GM23248 (cell line): ENCODE data around the gene SBDS. TPM values are rescaled to one million over a fixed set of nuclear protein-coding genes. Genes with fewer than 3 reads are reported as not detected.

ENCODE experiments used
- DNase-seq: peaks from one replicate; pipeline ENCODE4 v3.0.0-alpha.2; 2015
- H2AFZ ChIP-seq: fragments of 200-600 bp; sonication (generic); 2 replicates; pipeline ENCODE4 v1.6.1; 2016; ENCODE audit warnings: antibody characterized with exemption
- H3F3A ChIP-seq: fragments of 200-600 bp; sonication (generic); 2 replicates; pipeline ENCODE4 v1.6.1; 2016; ENCODE audit warnings: mild to moderate bottlenecking, antibody characterized with exemption, mixed run types; ENCODE audit not compliant: insufficient read depth
- H3K27ac ChIP-seq: fragments of 200-600 bp; sonication (generic); 2 replicates; pipeline ENCODE4 v1.5.1; 2016; ENCODE audit warnings: mild to moderate bottlenecking
- H3K27me3 ChIP-seq: fragments of 200-600 bp; sonication (generic); replicated peaks from 2 replicates; pipeline ENCODE4 v1.6.1; 2016; ENCODE audit warnings: mild to moderate bottlenecking; ENCODE audit not compliant: insufficient read depth
- H3K36me3 ChIP-seq: fragments of 200-600 bp; sonication (generic); 2 replicates; pipeline ENCODE4 v1.6.1; 2016; ENCODE audit warnings: low read depth, mild to moderate bottlenecking
- H3K4me1 ChIP-seq: fragments of 200-600 bp; sonication (generic); 2 replicates; pipeline ENCODE4 v1.6.1; 2016; ENCODE audit warnings: mild to moderate bottlenecking; ENCODE audit not compliant: insufficient read depth
- H3K4me2 ChIP-seq: fragments of 200-600 bp; sonication (generic); one replicate; pipeline ENCODE4 v1.6.1; 2016; ENCODE audit warnings: mild to moderate bottlenecking; ENCODE audit not compliant: unreplicated experiment
- H3K4me3 ChIP-seq: fragments of 200-600 bp; sonication (generic); 2 replicates; pipeline ENCODE4 v1.5.1; 2016; ENCODE audit warnings: mild to moderate bottlenecking
- H3K79me2 ChIP-seq: fragments of 200-600 bp; sonication (generic); 2 replicates; pipeline ENCODE4 v1.6.1; 2016; ENCODE audit warnings: mild to moderate bottlenecking; ENCODE audit not compliant: insufficient read depth
- H3K9ac ChIP-seq: fragments of 200-600 bp; sonication (generic); 2 replicates; pipeline ENCODE4 v1.6.1; 2016; ENCODE audit warnings: mild to moderate bottlenecking
- H3K9me2 ChIP-seq: fragments of 200-600 bp; sonication (generic); 2 replicates; pipeline ENCODE4 v1.6.1; 2016; ENCODE audit warnings: mixed run types, mild to moderate bottlenecking, moderate library complexity; ENCODE audit not compliant: insufficient read depth
- H3K9me3 ChIP-seq: fragments of 200-600 bp; sonication (generic); one replicate; pipeline ENCODE4 v1.6.1; 2017; ENCODE audit warnings: low read depth
- H4K20me1 ChIP-seq: fragments of 200-600 bp; sonication (generic); 2 replicates; pipeline ENCODE4 v1.6.0; 2016; ENCODE audit not compliant: insufficient read depth
- EZH2 ChIP-seq: fragments of 200-600 bp; sonication (generic); IDR thresholded peaks from 2 replicates; pipeline ENCODE4 v1.6.1; 2018; ENCODE audit warnings: antibody characterized with exemption, mild to moderate bottlenecking; ENCODE audit not compliant: insufficient read depth, poor library complexity, severe bottlenecking
- EZH2phosphoT487 ChIP-seq: fragments of 200-600 bp; sonication (generic); IDR thresholded peaks from 2 replicates; pipeline ENCODE4 v1.6.1; 2018; ENCODE audit warnings: antibody characterized with exemption, moderate library complexity, mild to moderate bottlenecking, low read depth; ENCODE audit not compliant: insufficient read depth
- WGBS, 2 experiments: methylation state at CpG; one replicate each; pipeline ENCODE4 v1.1.6; 2015 to 2017; ENCODE audit warnings: low lambda C conversion rate in 2 of 2, low coverage in 1 of 2; ENCODE audit errors: missing lambda C conversion rate in 2 of 2; 5-methylcytosine and 5-hydroxymethylcytosine counted together
- in situ Hi-C: fragments of 300-500 bp; cut with MboI; formaldehyde crosslinking; loops from 2 replicates; pipeline ENCODE4 v1.15.0; 2020
- polyA plus RNA-seq: library from polyadenylated mRNA; unstranded; fragments of >200 nt; fragmentation: Nextera tagmentation; extraction: Ambion mirVana; gene quantifications from 2 replicates; pipeline ENCODE4 v1.2.1, GENCODE V29; 2016
- small RNA-seq: library from RNA; depleted of rRNA; stranded (forward); fragments of <200 nt; gene quantifications from one replicate; pipeline ENCODE3, GENCODE V24; 2014; ENCODE audit warnings: low read depth, low replicate concordance
- total RNA-seq: library from RNA; depleted of rRNA; stranded (reverse); fragments of >200 nt; shearing (Covaris generic); gene quantifications from 2 replicates; pipeline ENCODE4 v1.2.3, GENCODE V29; 2014; rRNA removed

Gene SBDS
- total and polyA plus RNA-seq, 2 experiments from 2014 or later, result 143 to 241 TPM

GRCh38 chr7:66946545-66946944 lies 48.8 kb downstream of the SBDS start:
- Histone ChIP-seq H3K79me2 (peaks cover 53% of the 10 kb centered on the region), H3K4me1 (no peaks in the 10 kb centered on the region), H3K27ac (no peak overlapping the region), H3K9me2 (no peaks in the 10 kb centered on the region), H3K9ac (no peak overlapping the region), H3K36me3 (peaks cover 26% of the 10 kb centered on the region), H3K9me3 (no peaks in the 10 kb centered on the region), H3K4me2 (no peak overlapping the region), H3F3A (peaks cover 4% of the 10 kb centered on the region; the same call in 1 of the 2 replicates), H3K27me3 (no peaks in the 10 kb centered on the region), H2AFZ (no peak overlapping the region), H4K20me1 (no peaks in the 10 kb centered on the region), H3K4me3 (no peak overlapping the region)
- WGBS, 2 experiments, result 96 to 100% methylated on average over 2 of the region's 2 CpGs
- in situ Hi-C loops, result no loop called here
- no peak for DNase-seq
- TF ChIP-seq EZH2, result no peak
- TF ChIP-seq EZH2phosphoT487, result no peak

DNA sequence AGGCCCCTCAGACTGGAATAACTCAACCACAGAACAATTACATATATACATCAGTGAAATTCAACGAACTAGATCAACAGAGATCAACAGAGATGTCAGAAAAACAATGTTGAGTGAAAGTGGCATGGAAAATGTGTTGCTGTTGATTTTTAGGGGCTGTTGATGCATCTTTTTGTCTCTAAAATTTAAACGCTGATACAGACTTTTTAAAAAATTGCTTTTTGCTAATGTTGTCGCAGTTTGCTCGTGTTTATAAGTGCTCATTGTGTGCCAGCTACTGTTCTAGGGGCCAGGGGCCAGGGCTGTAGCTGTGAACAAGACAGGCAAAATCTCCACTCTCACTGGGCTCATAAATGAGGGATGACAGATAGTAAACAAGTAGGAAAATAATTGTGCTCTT lies 56.1 kb downstream of the SBDS start:
- TF ChIP-seq EZH2phosphoT487 (no peak), EZH2 (no peak)
- Histone ChIP-seq H3K27me3 (no peaks in the 10 kb centered on the region), H3K4me2 (no peak overlapping the region), H3K36me3 (peaks cover 7% of the 10 kb centered on the region; the same call in 1 of the 2 replicates), H4K20me1 (peaks cover 12% of the 10 kb centered on the region), H3F3A (no peaks in the 10 kb centered on the region), H2AFZ (no peak overlapping the region), H3K4me1 (no peaks in the 10 kb centered on the region), H3K9ac (no peak overlapping the region), H3K9me3 (no peaks in the 10 kb centered on the region), H3K27ac (no peak overlapping the region), H3K79me2 (peaks cover 98% of the 10 kb centered on the region), H3K9me2 (no peaks in the 10 kb centered on the region), H3K4me3 (no peak overlapping the region)
- in situ Hi-C loops, result no loop called here
- WGBS, 2 experiments, result 97 to 99% methylated on average over 4 of the region's 4 CpGs
- no peak for DNase-seq

DNA sequence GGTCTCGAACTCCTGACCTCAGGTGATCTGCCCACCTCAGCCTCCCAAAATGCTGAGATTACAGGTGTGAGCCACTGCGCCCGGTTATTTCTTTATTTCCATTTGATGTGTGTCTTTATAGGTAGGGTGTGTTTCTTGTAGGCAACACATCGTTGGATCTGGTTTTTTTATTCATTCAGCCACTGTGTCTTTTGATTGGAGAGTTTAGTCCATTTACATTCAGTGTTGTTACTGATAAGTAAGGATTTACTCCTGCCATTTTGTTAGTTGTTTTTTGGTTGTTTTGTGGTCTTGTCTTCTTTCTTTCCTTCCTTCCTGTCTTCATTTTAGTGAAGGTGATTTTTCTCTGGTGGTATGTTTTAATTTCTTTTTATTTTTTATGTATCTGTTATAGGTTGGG lies 57.4 kb downstream of the SBDS start:
- no peaks in the 10 kb centered on the region for H3K9me2 ChIP-seq
- DNase-seq, result no peak
- no peak for TF ChIP-seq EZH2
- TF ChIP-seq EZH2phosphoT487, result no peak
- in situ Hi-C loops, result no loop called here
- H3K27ac ChIP-seq, result no peak overlapping the region
- peaks cover 6% of the 10 kb centered on the region; the same call in 1 of the 2 replicates for H3K36me3 ChIP-seq
- no peak overlapping the region for H3K9ac ChIP-seq
- H3K4me2 ChIP-seq, result no peak overlapping the region
- peaks cover 98% of the 10 kb centered on the region for H3K79me2 ChIP-seq
- H3K4me1 ChIP-seq, result no peaks in the 10 kb centered on the region
- no peak overlapping the region for H2AFZ ChIP-seq
- H3K27me3 ChIP-seq, result no peaks in the 10 kb centered on the region
- H4K20me1 ChIP-seq, result peaks cover 12% of the 10 kb centered on the region
- no peak overlapping the region for H3K4me3 ChIP-seq
- 98 to 99% methylated on average over 4 of the region's 4 CpGs for WGBS, 2 experiments
- H3K9me3 ChIP-seq, result no peaks in the 10 kb centered on the region
- no peaks in the 10 kb centered on the region for H3F3A ChIP-seq

Small RNA genes within 50 kb of the gene (small RNA-seq; reads per million reads assigned to genes)
- gene RN7SL43P, result not detected

Other genes starting within 250 kb of the SBDS start
- 101 and 113 TPM in 2 replicates for gene TMEM248, start 74.4 kb downstream of the SBDS start, total RNA-seq
- gene TMEM248, start 74.4 kb downstream of the SBDS start, polyA plus RNA-seq, result 98.0 and 105 TPM in 2 replicates
- gene TYW1, start 1.2 kb upstream of the SBDS start, total RNA-seq, result 11.1 and 62.0 TPM in 2 replicates
- 13.8 and 14.7 TPM in 2 replicates for gene TYW1, start 1.2 kb upstream of the SBDS start, polyA plus RNA-seq